Measurements from ENCODE around the gene DOC2B. TPM values are rescaled to one million over a fixed set of nuclear protein-coding genes. Genes with fewer than 3 reads are reported as not detected.
A peak's percentile ranks its signal among the peaks of the same experiment; 100 is the strongest.
"Not testable (repeated sequence)": the region's sequence is repeated elsewhere in the genome, so short reads cannot be mapped to it uniquely, and the experiment has no call there.

DOC2B gene
- total RNA-seq, 8 experiments from 2014 or later, result 0.31 to 22.9 (median 5.0) TPM

- no peak overlapping the region for H3K27ac ChIP-seq
- 53 to 100% (median 83%) methylated on average over 1 to 5 of the region's 8 CpGs; no CpG with 5 or more reads in 6 of the 10 experiments for WGBS, 10 experiments
- in situ Hi-C loops (cut with MboI; ENCODE audit: low pct_unique_long_range_greater_than_20kb in 2 of 9, low sequenced_read_pairs in 9 of 9, unreplicated experiment in 9 of 9), result no loop called here
- H3K4me1 ChIP-seq (replicated peaks in 1 of 2), result peaks cover 8 to 12% of the 10 kb centered on the region in 2 donors
- no peak overlapping the region for H3K4me3 ChIP-seq
- ATAC-seq (replicated peaks in 6 of 8), result no peak
Observed at GRCh38 chr17:222172-222571, 40.7 kb upstream of the DOC2B start.

DNA sequence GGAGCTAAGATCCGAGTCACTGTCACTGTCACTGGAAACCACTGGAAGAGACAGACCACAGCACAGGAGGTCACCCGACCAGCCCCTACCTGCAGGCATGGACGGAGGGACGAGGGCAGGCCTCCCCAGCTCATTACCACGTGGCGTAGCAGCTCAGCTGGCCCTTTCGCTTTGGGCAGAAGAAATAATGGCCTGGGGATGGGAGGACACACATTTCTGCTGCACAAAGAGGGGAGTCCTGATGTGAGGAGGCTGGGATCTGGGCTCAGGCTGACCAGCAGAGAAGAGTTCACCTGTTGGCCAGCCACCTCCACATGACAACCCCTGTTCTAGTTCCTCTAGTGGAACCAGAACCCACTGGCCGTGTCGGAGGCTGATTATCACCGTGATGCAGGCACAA, 38.2 kb upstream of the DOC2B start:
- no peak for ATAC-seq (replicated peaks in 6 of 8)
- H3K27ac ChIP-seq, result no peak overlapping the region
- H3K4me3 ChIP-seq, result no peak overlapping the region
- in situ Hi-C loops (cut with MboI; ENCODE audit: low pct_unique_long_range_greater_than_20kb in 2 of 9, low sequenced_read_pairs in 9 of 9, unreplicated experiment in 9 of 9), result no loop called here
- peaks cover 0 to 5% of the 10 kb centered on the region in 2 donors for H3K4me1 ChIP-seq (replicated peaks in 1 of 2)
- 43 to 100% (median 72%) methylated on average over 1 to 7 of the region's 10 CpGs; no CpG with 5 or more reads in 3 of the 10 experiments for WGBS, 10 experiments

DNA sequence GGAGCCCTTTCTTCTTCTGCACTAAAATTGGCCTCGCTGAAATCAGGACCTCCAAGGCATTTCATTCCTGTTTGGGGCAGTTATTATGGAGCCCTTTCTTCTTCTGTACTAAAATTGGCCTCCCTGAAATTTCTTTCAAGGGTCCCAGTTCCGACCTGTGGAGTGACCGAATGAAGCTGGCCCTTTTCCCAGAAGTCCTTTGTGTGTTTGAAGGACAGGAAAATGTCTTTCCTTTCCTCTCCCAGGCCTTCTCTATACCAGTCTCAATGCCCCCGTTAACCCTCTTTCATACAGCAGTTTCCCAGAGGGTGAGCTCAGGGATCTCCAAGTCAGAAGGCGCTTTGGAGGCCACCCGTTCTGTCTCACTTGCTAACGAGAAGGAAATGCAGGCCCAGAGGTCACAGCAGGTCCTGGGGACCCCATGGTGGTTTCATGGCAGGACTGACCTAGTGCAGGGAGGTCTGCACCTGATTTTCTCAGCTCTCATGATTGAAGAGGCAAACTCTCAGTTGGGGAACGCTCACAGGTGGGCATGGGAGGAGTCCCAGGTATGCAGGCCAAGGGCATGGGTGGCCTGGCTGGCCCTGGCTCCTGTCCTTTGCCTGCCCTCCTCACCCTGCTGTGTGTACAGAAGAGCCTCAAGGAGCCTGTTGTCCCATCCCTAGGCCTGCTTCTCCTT, 37.1 kb upstream of the DOC2B start:
- in situ Hi-C loops (cut with MboI; ENCODE audit: low pct_unique_long_range_greater_than_20kb in 2 of 9, low sequenced_read_pairs in 9 of 9, unreplicated experiment in 9 of 9), result no loop called here
- 20 to 100% (median 66%) methylated on average over 1 to 6 of the region's 8 CpGs; no CpG with 5 or more reads in 3 of the 10 experiments for WGBS, 10 experiments
- H3K4me1 ChIP-seq (replicated peaks in 1 of 2), result peaks cover 0 to 5% of the 10 kb centered on the region in 2 donors
- no peak overlapping the region for H3K4me3 ChIP-seq
- H3K27ac ChIP-seq, result no peak overlapping the region
- ATAC-seq (replicated peaks in 6 of 8), result no peak

GRCh38 chr17:216625-217024, 35.2 kb upstream of the DOC2B start:
- WGBS, 10 experiments, result 60 to 100% (median 70%) methylated on average over 1 to 2 of the region's 2 CpGs; no CpG with 5 or more reads in 7 of the 10 experiments
- no peak for ATAC-seq (replicated peaks in 6 of 8)

GRCh38 chr17:215563-216478, 34.4 kb upstream of the DOC2B start:
- in situ Hi-C loops (cut with MboI; ENCODE audit: low pct_unique_long_range_greater_than_20kb in 2 of 9, low sequenced_read_pairs in 9 of 9, unreplicated experiment in 9 of 9); H3K27ac ChIP-seq; H3K4me3 ChIP-seq; H3K4me1 ChIP-seq (replicated peaks in 1 of 2): not testable (repeated sequence)
- WGBS, 10 experiments, result 0% methylated on average over 3 of the region's 29 CpGs; no CpG with 5 or more reads in 9 of the 10 experiments
- peak in 5 of 8 experiments; percentile 64 to 88 (median 75) for ATAC-seq (replicated peaks in 6 of 8)

More at GRCh38 chr17:216625-217024, 35.2 kb upstream of the DOC2B start:
- in situ Hi-C loops (cut with MboI; ENCODE audit: low pct_unique_long_range_greater_than_20kb in 2 of 9, low sequenced_read_pairs in 9 of 9, unreplicated experiment in 9 of 9), result no loop called here
- Histone ChIP-seq H3K4me3 (no peak overlapping the region), H3K4me1 (replicated peaks in 1 of 2) (peaks cover 0 to 5% of the 10 kb centered on the region in 2 donors), H3K27ac (no peak overlapping the region)

DNA sequence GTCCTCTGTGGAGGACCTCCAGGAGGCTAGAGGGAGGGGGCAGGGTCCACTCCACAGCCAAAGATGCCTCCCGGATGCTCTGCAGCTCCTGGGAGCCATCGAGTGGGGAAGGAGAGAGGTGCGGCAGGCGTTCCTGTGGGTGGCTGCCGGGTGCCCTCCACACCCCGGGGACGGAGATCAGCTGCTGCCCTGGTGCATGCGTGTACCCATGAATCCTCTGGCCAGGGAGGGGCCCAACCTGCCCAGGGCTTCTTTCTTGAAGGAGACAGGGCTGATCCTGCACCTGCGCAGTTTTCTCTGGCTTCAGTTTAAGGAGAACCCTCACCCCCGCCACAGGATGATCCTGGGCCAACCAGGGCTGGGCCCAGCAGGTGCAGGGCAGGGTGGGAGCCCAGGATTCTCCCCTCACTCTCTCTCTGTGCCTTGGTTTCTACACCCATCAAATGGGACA, 33.5 kb upstream of the DOC2B start:
- 80% methylated on average over 3 of the region's 10 CpGs; no CpG with 5 or more reads in 8 of the 10 experiments for WGBS, 10 experiments
- ATAC-seq (replicated peaks in 6 of 8), result peak in 2 of 8 experiments; percentile 12 to 29
- in situ Hi-C loops (cut with MboI; ENCODE audit: low pct_unique_long_range_greater_than_20kb in 2 of 9, low sequenced_read_pairs in 9 of 9, unreplicated experiment in 9 of 9), result no loop called here
- Histone ChIP-seq H3K4me3 (no peak overlapping the region), H3K4me1 (replicated peaks in 1 of 2) (peaks cover 0 to 5% of the 10 kb centered on the region in 2 donors), H3K27ac (no peak overlapping the region)

GRCh38 chr17:213286-214105, 32.0 kb upstream of the DOC2B start:
- peaks cover 0 to 1% of the 10 kb centered on the region in 2 donors for H3K4me1 ChIP-seq (replicated peaks in 1 of 2)
- ATAC-seq (replicated peaks in 6 of 8), result no peak
- no peak overlapping the region for H3K4me3 ChIP-seq
- in situ Hi-C loops (cut with MboI; ENCODE audit: low pct_unique_long_range_greater_than_20kb in 2 of 9, low sequenced_read_pairs in 9 of 9, unreplicated experiment in 9 of 9), result no loop called here
- 67 to 100% (median 86%) methylated on average over 2 to 6 of the region's 25 CpGs; no CpG with 5 or more reads in 6 of the 10 experiments for WGBS, 10 experiments
- H3K27ac ChIP-seq, result no peak overlapping the region

GRCh38 chr17:210402-210801, 29.0 kb upstream of the DOC2B start:
- ATAC-seq (replicated peaks in 6 of 8), result no peak
- Histone ChIP-seq H3K27ac (no peak overlapping the region), H3K4me3 (no peak overlapping the region), H3K4me1 (replicated peaks in 1 of 2) (no peaks in the 10 kb centered on the region)
- in situ Hi-C loops (cut with MboI; ENCODE audit: low pct_unique_long_range_greater_than_20kb in 2 of 9, low sequenced_read_pairs in 9 of 9, unreplicated experiment in 9 of 9), result no loop called here
- WGBS, 10 experiments, result 90 to 100% (median 97%) methylated on average over 1 to 3 of the region's 8 CpGs; no CpG with 5 or more reads in 6 of the 10 experiments

DNA sequence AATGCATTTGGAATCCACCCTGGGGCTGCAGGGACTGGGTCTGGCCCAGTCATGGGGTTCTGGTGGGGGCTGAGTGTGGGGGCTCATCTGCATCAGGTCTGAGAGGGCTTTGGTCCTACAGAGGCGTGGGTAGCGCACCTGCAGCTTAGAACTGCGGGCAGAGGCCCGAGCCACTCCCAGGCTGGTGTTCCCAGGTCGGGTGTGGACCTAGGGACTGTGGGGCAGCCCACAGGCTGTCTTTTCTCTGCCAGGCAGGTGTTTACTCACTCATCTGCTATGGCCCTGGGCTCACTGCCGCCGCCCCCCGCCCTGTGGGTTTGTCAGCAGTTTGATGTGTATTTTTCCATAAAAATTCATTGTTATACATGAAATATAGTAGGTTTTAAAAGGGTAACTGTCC, 27.0 kb upstream of the DOC2B start:
- in situ Hi-C loops (cut with MboI; ENCODE audit: low pct_unique_long_range_greater_than_20kb in 2 of 9, low sequenced_read_pairs in 9 of 9, unreplicated experiment in 9 of 9), result no loop called here
- Histone ChIP-seq H3K4me1 (replicated peaks in 1 of 2) (peaks cover 9 to 10% of the 10 kb centered on the region in 2 donors), H3K4me3 (no peak overlapping the region), H3K27ac (no peak overlapping the region)
- WGBS, 10 experiments, result 93 to 100% (median 100%) methylated on average over 2 to 3 of the region's 8 CpGs; no CpG with 5 or more reads in 7 of the 10 experiments
- no peak for ATAC-seq (replicated peaks in 6 of 8)

DNA sequence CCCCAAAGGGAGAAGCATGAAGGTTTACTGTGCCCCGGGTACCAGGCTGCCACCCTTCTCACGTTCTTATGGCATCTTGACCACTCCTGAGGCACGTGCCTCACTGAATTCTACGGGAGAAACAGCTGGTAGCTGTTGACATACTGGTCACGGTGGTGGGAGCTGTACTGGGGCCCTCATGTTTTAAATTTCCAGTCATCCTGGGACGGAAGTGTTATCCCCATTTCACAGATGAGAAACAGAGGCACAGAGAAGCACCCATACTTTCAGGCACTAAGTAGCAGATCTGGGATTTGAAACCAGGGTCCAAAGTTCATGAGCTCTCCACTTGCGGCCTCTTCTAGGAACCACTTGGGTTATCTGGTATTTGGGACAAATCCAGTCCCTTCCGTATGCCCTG, 26.3 kb upstream of the DOC2B start:
- 48 to 100% (median 88%) methylated on average over 2 to 6 of the region's 8 CpGs; no CpG with 5 or more reads in 2 of the 10 experiments for WGBS, 10 experiments
- Histone ChIP-seq H3K27ac (no peak overlapping the region), H3K4me3 (no peak overlapping the region), H3K4me1 (replicated peaks in 1 of 2) (peaks cover 12% of the 10 kb centered on the region in 2 donors)
- in situ Hi-C loops (cut with MboI; ENCODE audit: low pct_unique_long_range_greater_than_20kb in 2 of 9, low sequenced_read_pairs in 9 of 9, unreplicated experiment in 9 of 9), result no loop called here
- no peak for ATAC-seq (replicated peaks in 6 of 8)

GRCh38 chr17:206941-207560, 25.6 kb upstream of the DOC2B start:
- H3K4me1 ChIP-seq (replicated peaks in 1 of 2), result peaks cover 12% of the 10 kb centered on the region in 2 donors
- in situ Hi-C loops (cut with MboI; ENCODE audit: low pct_unique_long_range_greater_than_20kb in 2 of 9, low sequenced_read_pairs in 9 of 9, unreplicated experiment in 9 of 9), result no loop called here
- peak in 1 of 8 experiments; percentile 23 for ATAC-seq (replicated peaks in 6 of 8)
- no peak overlapping the region for H3K27ac ChIP-seq
- 24 to 97% (median 88%) methylated on average over 5 to 17 of the region's 37 CpGs; no CpG with 5 or more reads in 3 of the 10 experiments for WGBS, 10 experiments
- no peak overlapping the region for H3K4me3 ChIP-seq

DNA sequence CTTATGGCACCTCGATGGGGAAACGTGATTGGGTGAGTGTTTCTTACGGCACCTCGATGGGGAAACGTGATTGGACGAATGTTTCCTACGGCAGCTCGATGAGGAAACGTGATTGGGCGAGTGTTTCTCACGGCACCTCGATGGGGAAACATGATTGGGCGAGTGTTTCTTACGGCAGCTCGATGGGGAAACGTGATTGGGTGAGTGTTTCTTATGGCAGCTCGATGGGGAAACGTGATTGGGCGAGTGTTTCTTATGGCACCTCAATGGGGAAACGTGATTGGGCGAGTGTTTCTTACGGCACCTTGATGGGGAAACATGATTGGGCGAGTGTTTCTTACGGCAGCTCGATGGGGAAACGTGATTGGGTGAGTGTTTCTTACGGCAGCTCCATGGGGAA, 25.0 kb upstream of the DOC2B start:
- in situ Hi-C loops (cut with MboI; ENCODE audit: low pct_unique_long_range_greater_than_20kb in 2 of 9, low sequenced_read_pairs in 9 of 9, unreplicated experiment in 9 of 9); H3K4me3 ChIP-seq; H3K27ac ChIP-seq; ATAC-seq (replicated peaks in 6 of 8): not testable (repeated sequence)
- 60 to 98% (median 86%) methylated on average over 1 to 22 of the region's 27 CpGs; no CpG with 5 or more reads in 2 of the 10 experiments for WGBS, 10 experiments
- H3K4me1 ChIP-seq (replicated peaks in 1 of 2), result peaks cover 12% of the 10 kb centered on the region in 2 donors

Data from motor neuron (in vitro differentiated cells).